Activated naive CD8-positive, alpha-beta T cell treated with anti-CD3 and anti-CD28 coated beads, Interleukin-2, amount 50 U/mL, for 16 hours (primary cell): Measurements from ENCODE around the gene NOXA1.

Source experiments
- DNase-seq: peaks from one replicate; pipeline ENCODE4 v3.0.0-alpha.2; 2020; ENCODE audit warnings: low read depth, low spot score

NOXA1 gene

GRCh38 chr9:137387891-137388560 lies 35.2 kb upstream of the NOXA1 start:
- no peak for DNase-seq

- no peak for DNase-seq
Observed at GRCh38 chr9:137388589-137389427, 34.4 kb upstream of the NOXA1 start.

GRCh38 chr9:137389428-137389746 lies 33.8 kb upstream of the NOXA1 start:
- DNase-seq, result no peak

- no peak for DNase-seq
Observed at GRCh38 chr9:137390553-137391410, 32.4 kb upstream of the NOXA1 start.

- DNase-seq, result no peak
Observed at GRCh38 chr9:137391411-137391754, 31.8 kb upstream of the NOXA1 start.

GRCh38 chr9:137392232-137393007 lies 30.8 kb upstream of the NOXA1 start:
- no peak for DNase-seq

- DNase-seq, result no peak
Observed at GRCh38 chr9:137393176-137394150, 29.7 kb upstream of the NOXA1 start.

- DNase-seq, result no peak
Observed at GRCh38 chr9:137394866-137395665, 28.1 kb upstream of the NOXA1 start.

GRCh38 chr9:137395666-137396010 lies 27.6 kb upstream of the NOXA1 start:
- no peak for DNase-seq

- DNase-seq, result no peak
Observed at GRCh38 chr9:137396227-137396626, 27.0 kb upstream of the NOXA1 start.

- DNase-seq, result no peak
Observed at GRCh38 chr9:137396634-137397367, 26.4 kb upstream of the NOXA1 start.

- no peak for DNase-seq
Observed at GRCh38 chr9:137397675-137398423, 25.3 kb upstream of the NOXA1 start.

GRCh38 chr9:137398561-137399468 lies 24.4 kb upstream of the NOXA1 start:
- no peak for DNase-seq

GRCh38 chr9:137402746-137403145 lies 20.4 kb upstream of the NOXA1 start:
- no peak for DNase-seq

GRCh38 chr9:137403269-137403668 lies 19.9 kb upstream of the NOXA1 start:
- DNase-seq, result no peak

- no peak for DNase-seq
Observed at GRCh38 chr9:137404961-137405567, 18.1 kb upstream of the NOXA1 start.

GRCh38 chr9:137405677-137406081 lies 17.5 kb upstream of the NOXA1 start:
- DNase-seq, result no peak
